ENCODE data around the gene FOS. TPM values are rescaled to one million over a fixed set of nuclear protein-coding genes. Genes with fewer than 3 reads are reported as not detected.

The FOS gene
- total and polyA plus RNA-seq, 2 experiments from 2014 or later: 47.3 to 54.8 TPM

DNA sequence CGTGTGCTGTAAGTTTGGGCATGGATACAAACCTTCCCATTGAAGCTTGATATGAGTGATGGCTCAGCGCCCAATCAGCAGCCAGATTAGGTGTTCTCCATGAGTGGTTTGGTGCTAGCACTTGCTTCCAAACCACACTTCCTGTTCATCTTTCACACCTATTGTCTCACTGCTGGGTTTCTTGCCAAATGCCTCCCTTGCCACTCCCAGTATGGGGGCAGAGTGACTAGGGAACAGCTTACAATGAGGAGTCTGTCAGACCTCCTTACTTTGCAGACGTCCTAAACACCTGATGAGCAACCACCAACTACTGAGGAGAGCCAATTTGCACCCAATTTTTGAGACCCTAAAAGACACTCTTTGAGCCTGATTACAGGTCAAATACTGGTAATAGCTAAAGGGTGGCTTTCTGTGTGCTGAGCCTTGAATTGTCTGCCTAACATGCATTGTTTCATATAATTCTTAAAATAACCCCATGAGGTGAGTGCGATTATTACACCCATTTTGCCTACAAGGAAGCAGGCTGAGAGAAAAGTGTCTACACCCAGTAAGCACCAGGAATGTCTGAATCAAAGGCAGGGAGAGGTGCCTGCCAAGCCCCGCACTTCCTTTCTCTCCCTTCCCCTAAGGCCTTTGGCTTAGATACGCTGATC, 48.4 kb upstream of the FOS start:
- no peak overlapping the region for H3K4me3 ChIP-seq
- H3K27ac ChIP-seq (ENCODE audit: low read depth): no peak overlapping the region
- Mint-ChIP-seq H3K4me1 (peaks cover 14% of the 10 kb centered on the region), H3K36me3 (ENCODE audit: low read depth) (no peaks in the 10 kb centered on the region), H3K4me3 (no peak overlapping the region), H3K27me3 (ENCODE audit: insufficient read depth, low read depth, poor library complexity) (peaks cover 7% of the 10 kb centered on the region), H3K27ac (no peak overlapping the region), H3K9me3 (no peaks in the 10 kb centered on the region)
- no peaks in the 10 kb centered on the region for H3K79me2 ChIP-seq (replicated peaks; ENCODE audit: insufficient read depth)
- DNase-seq (ENCODE audit: low spot score): peak; percentile 70
- no peaks in the 10 kb centered on the region for H3K27me3 ChIP-seq (ENCODE audit: insufficient read depth)
- H4K20me1 ChIP-seq (replicated peaks; ENCODE audit: insufficient read depth): no peaks in the 10 kb centered on the region
- ATAC-seq: peak; percentile 79
- H3K4me1 ChIP-seq (ENCODE audit: insufficient read depth): peaks cover 6% of the 10 kb centered on the region; the same call in 1 of the 2 replicates
- TF ChIP-seq, protein P1, sequence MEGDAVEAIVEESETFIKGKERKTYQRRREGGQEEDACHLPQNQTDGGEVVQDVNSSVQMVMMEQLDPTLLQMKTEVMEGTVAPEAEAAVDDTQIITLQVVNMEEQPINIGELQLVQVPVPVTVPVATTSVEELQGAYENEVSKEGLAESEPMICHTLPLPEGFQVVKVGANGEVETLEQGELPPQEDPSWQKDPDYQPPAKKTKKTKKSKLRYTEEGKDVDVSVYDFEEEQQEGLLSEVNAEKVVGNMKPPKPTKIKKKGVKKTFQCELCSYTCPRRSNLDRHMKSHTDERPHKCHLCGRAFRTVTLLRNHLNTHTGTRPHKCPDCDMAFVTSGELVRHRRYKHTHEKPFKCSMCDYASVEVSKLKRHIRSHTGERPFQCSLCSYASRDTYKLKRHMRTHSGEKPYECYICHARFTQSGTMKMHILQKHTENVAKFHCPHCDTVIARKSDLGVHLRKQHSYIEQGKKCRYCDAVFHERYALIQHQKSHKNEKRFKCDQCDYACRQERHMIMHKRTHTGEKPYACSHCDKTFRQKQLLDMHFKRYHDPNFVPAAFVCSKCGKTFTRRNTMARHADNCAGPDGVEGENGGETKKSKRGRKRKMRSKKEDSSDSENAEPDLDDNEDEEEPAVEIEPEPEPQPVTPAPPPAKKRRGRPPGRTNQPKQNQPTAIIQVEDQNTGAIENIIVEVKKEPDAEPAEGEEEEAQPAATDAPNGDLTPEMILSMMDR (conservative IDR thresholded peaks at IDR 0.05; ENCODE audit: low read depth in 2 of 2): peak in 1 of 2 experiments; percentile 40; a peak in 2 of 4 replicates
- no peak for TF ChIP-seq NANOG (IDR thresholded peaks at IDR 0.05; ENCODE audit: borderline replicate concordance)
- H3K36me3 ChIP-seq (ENCODE audit: insufficient read depth): no peaks in the 10 kb centered on the region
- H3K9me2 ChIP-seq (ENCODE audit: insufficient read depth): no peaks in the 10 kb centered on the region
- no peak overlapping the region for H3K4me2 ChIP-seq
- H3F3A ChIP-seq (replicated peaks; ENCODE audit: low read depth): no peaks in the 10 kb centered on the region
- H2AFZ ChIP-seq: peak overlapping the region; percentile 40; the same call in 1 of the 2 replicates

DNA sequence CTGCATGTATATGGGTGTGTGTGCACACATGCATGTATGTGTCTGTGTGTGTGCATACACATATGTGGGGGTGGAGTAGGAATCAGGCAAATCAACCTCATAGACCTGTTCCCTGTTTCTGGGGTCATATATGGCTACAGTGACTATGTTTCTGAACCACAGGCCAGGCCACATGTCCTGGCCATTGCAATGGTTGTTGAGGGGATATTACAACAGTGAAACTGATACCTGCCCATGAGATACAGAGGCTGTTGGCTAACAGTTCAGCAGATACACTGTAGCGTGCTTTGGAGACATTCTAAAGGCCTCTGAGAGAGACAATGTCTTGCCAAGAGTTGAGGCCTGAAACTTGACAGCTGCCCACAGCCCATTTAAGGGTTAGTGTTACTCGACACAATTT, 47.3 kb upstream of the FOS start:
- DNase-seq (ENCODE audit: low spot score) (no peak), ATAC-seq (no peak)
- TF ChIP-seq NANOG (IDR thresholded peaks at IDR 0.05; ENCODE audit: borderline replicate concordance) (no peak), JUNB (IDR thresholded peaks at IDR 0.05; ENCODE audit: unreplicated experiment) (no peak), POLR2AphosphoS5 (IDR thresholded peaks at IDR 0.05; ENCODE audit: low read depth) (no peak), CREB1 (CRISPR knock-in tag; IDR thresholded peaks at IDR 0.05; ENCODE audit: low read depth) (no peak), EZH2phosphoT487 (IDR thresholded peaks at IDR 0.05; ENCODE audit: unreplicated experiment) (no peak), ZNF331 (CRISPR knock-in tag; IDR thresholded peaks at IDR 0.05; ENCODE audit: low read depth) (no peak), EZH2 (IDR thresholded peaks at IDR 0.05; ENCODE audit: low read depth, unreplicated experiment) (no peak)
- TF ChIP-seq, protein P2, sequence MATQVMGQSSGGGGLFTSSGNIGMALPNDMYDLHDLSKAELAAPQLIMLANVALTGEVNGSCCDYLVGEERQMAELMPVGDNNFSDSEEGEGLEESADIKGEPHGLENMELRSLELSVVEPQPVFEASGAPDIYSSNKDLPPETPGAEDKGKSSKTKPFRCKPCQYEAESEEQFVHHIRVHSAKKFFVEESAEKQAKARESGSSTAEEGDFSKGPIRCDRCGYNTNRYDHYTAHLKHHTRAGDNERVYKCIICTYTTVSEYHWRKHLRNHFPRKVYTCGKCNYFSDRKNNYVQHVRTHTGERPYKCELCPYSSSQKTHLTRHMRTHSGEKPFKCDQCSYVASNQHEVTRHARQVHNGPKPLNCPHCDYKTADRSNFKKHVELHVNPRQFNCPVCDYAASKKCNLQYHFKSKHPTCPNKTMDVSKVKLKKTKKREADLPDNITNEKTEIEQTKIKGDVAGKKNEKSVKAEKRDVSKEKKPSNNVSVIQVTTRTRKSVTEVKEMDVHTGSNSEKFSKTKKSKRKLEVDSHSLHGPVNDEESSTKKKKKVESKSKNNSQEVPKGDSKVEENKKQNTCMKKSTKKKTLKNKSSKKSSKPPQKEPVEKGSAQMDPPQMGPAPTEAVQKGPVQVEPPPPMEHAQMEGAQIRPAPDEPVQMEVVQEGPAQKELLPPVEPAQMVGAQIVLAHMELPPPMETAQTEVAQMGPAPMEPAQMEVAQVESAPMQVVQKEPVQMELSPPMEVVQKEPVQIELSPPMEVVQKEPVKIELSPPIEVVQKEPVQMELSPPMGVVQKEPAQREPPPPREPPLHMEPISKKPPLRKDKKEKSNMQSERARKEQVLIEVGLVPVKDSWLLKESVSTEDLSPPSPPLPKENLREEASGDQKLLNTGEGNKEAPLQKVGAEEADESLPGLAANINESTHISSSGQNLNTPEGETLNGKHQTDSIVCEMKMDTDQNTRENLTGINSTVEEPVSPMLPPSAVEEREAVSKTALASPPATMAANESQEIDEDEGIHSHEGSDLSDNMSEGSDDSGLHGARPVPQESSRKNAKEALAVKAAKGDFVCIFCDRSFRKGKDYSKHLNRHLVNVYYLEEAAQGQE (IDR thresholded peaks at IDR 0.05; ENCODE audit: unreplicated experiment): no peak
- H3K9me2 ChIP-seq (ENCODE audit: insufficient read depth): no peaks in the 10 kb centered on the region
- no peaks in the 10 kb centered on the region for H3K79me2 ChIP-seq (replicated peaks; ENCODE audit: insufficient read depth)
- H3K36me3 Mint-ChIP-seq (ENCODE audit: low read depth): no peaks in the 10 kb centered on the region
- no peaks in the 10 kb centered on the region for H3K9me3 Mint-ChIP-seq
- H2AFZ ChIP-seq: no peak overlapping the region
- no peaks in the 10 kb centered on the region for H4K20me1 ChIP-seq (replicated peaks; ENCODE audit: insufficient read depth)
- no peaks in the 10 kb centered on the region for H3K27me3 ChIP-seq (ENCODE audit: insufficient read depth)
- no peak overlapping the region for H3K4me3 Mint-ChIP-seq
- H3K4me2 ChIP-seq: no peak overlapping the region
- no peaks in the 10 kb centered on the region for H3K36me3 ChIP-seq (ENCODE audit: insufficient read depth)
- H3K4me1 ChIP-seq (ENCODE audit: insufficient read depth): peaks cover 6% of the 10 kb centered on the region; the same call in 1 of the 2 replicates
- H3K27me3 Mint-ChIP-seq (ENCODE audit: insufficient read depth, low read depth, poor library complexity): peaks cover 7% of the 10 kb centered on the region
- no peaks in the 10 kb centered on the region for H3F3A ChIP-seq (replicated peaks; ENCODE audit: low read depth)
- no peak overlapping the region for H3K4me3 ChIP-seq
- H3K27ac Mint-ChIP-seq: no peak overlapping the region
- H3K4me1 Mint-ChIP-seq: peaks cover 14% of the 10 kb centered on the region
- no peak overlapping the region for H3K27ac ChIP-seq (ENCODE audit: low read depth)

Data from GM23338 (cell line).